GM21447 (cell line): Measurements from ENCODE around the gene CD9.
"Not testable (repeated sequence)": the region's sequence is repeated elsewhere in the genome, so short reads cannot be mapped to it uniquely, and the experiment has no call there.

Experiments
- ATAC-seq: cut with Tn5 transposase; IDR thresholded peaks from one replicate; pipeline ENCODE4 v1.9.1; 2021; ENCODE audit not compliant: unreplicated experiment

Gene CD9

GRCh38 chr12:6200256-6201212, at the start of gene CD9:
Gene CD9, plus strand, starts transcription at chr12:6200400. Its CDS starts 100 bp downstream, at chr12:6200500.
- ATAC-seq: no peak

GRCh38 chr12:6154730-6155459, 45.3 kb upstream of the CD9 start:
- ATAC-seq: no peak

- ATAC-seq: no peak
Observed at GRCh38 chr12:6157482-6157881, 42.7 kb upstream of the CD9 start.

- no peak for ATAC-seq
Observed at GRCh38 chr12:6158255-6158654, 41.9 kb upstream of the CD9 start.

- ATAC-seq: no peak
Observed at GRCh38 chr12:6158749-6159148, 41.5 kb upstream of the CD9 start.

- ATAC-seq: not testable (repeated sequence)
Observed at GRCh38 chr12:6159166-6160011, 40.8 kb upstream of the CD9 start.

GRCh38 chr12:6160049-6160649, 40.1 kb upstream of the CD9 start:
- not testable (repeated sequence) for ATAC-seq

GRCh38 chr12:6161124-6161882, 38.9 kb upstream of the CD9 start:
- ATAC-seq: no peak

GRCh38 chr12:6163416-6164060, 36.7 kb upstream of the CD9 start:
- no peak for ATAC-seq

- ATAC-seq: no peak
Observed at GRCh38 chr12:6165395-6165794, 34.8 kb upstream of the CD9 start.

- no peak for ATAC-seq
Observed at GRCh38 chr12:6166808-6167207, 33.4 kb upstream of the CD9 start.

GRCh38 chr12:6167327-6168280, 32.6 kb upstream of the CD9 start:
- peak; percentile 82 for ATAC-seq

GRCh38 chr12:6171409-6172015, 28.7 kb upstream of the CD9 start:
- ATAC-seq: no peak

GRCh38 chr12:6172086-6172485, 28.1 kb upstream of the CD9 start:
- no peak for ATAC-seq

GRCh38 chr12:6172862-6173261, 27.3 kb upstream of the CD9 start:
- no peak for ATAC-seq

GRCh38 chr12:6177642-6178358, 22.4 kb upstream of the CD9 start:
- ATAC-seq: no peak
